H9 (cell line): ENCODE data around the gene KRT81. TPM values are rescaled to one million over a fixed set of nuclear protein-coding genes. Genes with fewer than 3 reads are reported as not detected.
A peak's percentile ranks its signal among the peaks of the same experiment; 100 is the strongest.

Experiments used
- DNase-seq: peaks from one replicate; pipeline ENCODE4 v3.0.0-alpha.2; 2017
- H2AFZ ChIP-seq: one replicate; pipeline ENCODE4 v1.6.1; 2013; ENCODE audit warnings: mild to moderate bottlenecking, low read length, control low read depth, moderate library complexity
- H2AK5ac ChIP-seq: 2 replicates; pipeline ENCODE4 v1.6.1; 2013; ENCODE audit warnings: low read length, control low read depth, mixed read lengths; ENCODE audit not compliant: insufficient read length
- H2BK120ac ChIP-seq: one replicate; pipeline ENCODE4 v1.6.1; 2013; ENCODE audit warnings: low read depth, mild to moderate bottlenecking, low read length, control low read depth, inconsistent platforms; ENCODE audit not compliant: poor library complexity, severe bottlenecking
- H2BK12ac ChIP-seq: 2 replicates; pipeline ENCODE4 v1.6.1; 2013; ENCODE audit warnings: low read length, control low read depth, mixed read lengths, low read depth; ENCODE audit not compliant: insufficient read length
- H2BK15ac ChIP-seq: 2 replicates; pipeline ENCODE4 v1.6.1; 2013; ENCODE audit warnings: low read depth, low read length, control low read depth
- H2BK20ac ChIP-seq: one replicate; pipeline ENCODE4 v1.6.1; 2013; ENCODE audit warnings: low read depth, mild to moderate bottlenecking, low read length, control low read depth, inconsistent platforms; ENCODE audit not compliant: poor library complexity, severe bottlenecking
- H2BK5ac ChIP-seq: 2 replicates; pipeline ENCODE4 v1.6.1; 2013; ENCODE audit warnings: low read length, control low read depth, mixed read lengths; ENCODE audit not compliant: insufficient read length
- H3K14ac ChIP-seq: 2 replicates; pipeline ENCODE4 v1.6.1; 2013; ENCODE audit warnings: low read length, control low read depth; ENCODE audit not compliant: insufficient read depth
- H3K18ac ChIP-seq: 2 replicates; pipeline ENCODE4 v1.6.1; 2013; ENCODE audit warnings: low read depth, mild to moderate bottlenecking, mixed read lengths, low read length, control low read depth; ENCODE audit not compliant: insufficient read length
- H3K23ac ChIP-seq: 2 replicates; pipeline ENCODE4 v1.6.1; 2013; ENCODE audit warnings: low read length, control low read depth, mixed read lengths, low read depth; ENCODE audit not compliant: insufficient read length
- H3K23me2 ChIP-seq: 2 replicates; pipeline ENCODE4 v1.6.1; 2013; ENCODE audit warnings: low read depth, mild to moderate bottlenecking, mixed read lengths, low read length, control low read depth; ENCODE audit not compliant: insufficient read length, poor library complexity, severe bottlenecking
- H3K27ac ChIP-seq: 2 replicates; pipeline ENCODE4 v1.5.1; 2013; ENCODE audit warnings: low read length, control low read depth, mixed read lengths, low read depth; ENCODE audit not compliant: insufficient read length
- H3K27me3 ChIP-seq: 2 replicates; pipeline ENCODE4 v1.6.1; 2013; ENCODE audit warnings: low read length, control low read depth, inconsistent platforms; ENCODE audit not compliant: insufficient read depth
- H3K4ac ChIP-seq: 2 replicates; pipeline ENCODE4 v1.6.1; 2013; ENCODE audit warnings: low read depth, mild to moderate bottlenecking, control low read depth, inconsistent platforms, low read length, moderate library complexity
- H3K4me1 ChIP-seq: 2 replicates; pipeline ENCODE4 v1.6.1; 2013; ENCODE audit warnings: low read length, control low read depth, inconsistent platforms; ENCODE audit not compliant: insufficient read depth
- H3K4me2 ChIP-seq: 2 replicates; pipeline ENCODE4 v1.6.1; 2013; ENCODE audit warnings: low read length, control low read depth, mixed read lengths; ENCODE audit not compliant: insufficient read length, insufficient read depth
- H3K56ac ChIP-seq: 2 replicates; pipeline ENCODE4 v1.6.1; 2013; ENCODE audit warnings: low read depth, mild to moderate bottlenecking, mixed read lengths, low read length, control low read depth; ENCODE audit not compliant: insufficient read length
- H3K79me1 ChIP-seq: 2 replicates; pipeline ENCODE4 v1.6.1; 2013; ENCODE audit warnings: low read depth, mild to moderate bottlenecking, moderate library complexity, low read length, control low read depth, inconsistent platforms; ENCODE audit not compliant: insufficient read depth, poor library complexity, severe bottlenecking
- H3K79me2 ChIP-seq: 2 replicates; pipeline ENCODE4 v1.6.1; 2013; ENCODE audit warnings: low read length, control low read depth, inconsistent platforms; ENCODE audit not compliant: insufficient read depth
- H3K9ac ChIP-seq: 2 replicates; pipeline ENCODE4 v1.6.1; 2013; ENCODE audit warnings: low read length, control low read depth, mixed read lengths; ENCODE audit not compliant: insufficient read length; ENCODE audit errors: extremely low read depth
- H3K9me3 ChIP-seq: one replicate; pipeline ENCODE4 v1.6.1; 2013; ENCODE audit warnings: low read depth, low read length, inconsistent platforms; ENCODE audit not compliant: control insufficient read depth
- H3T11ph ChIP-seq: one replicate; pipeline ENCODE4 v1.6.1; 2013; ENCODE audit warnings: mild to moderate bottlenecking, low read length, control low read depth, inconsistent platforms
- H4K20me1 ChIP-seq: one replicate; pipeline ENCODE4 v1.6.1; 2013; ENCODE audit not compliant: control insufficient read depth, insufficient read length, insufficient read depth
- H4K5ac ChIP-seq: 2 replicates; pipeline ENCODE4 v1.6.1; 2013; ENCODE audit warnings: low read depth, mild to moderate bottlenecking, mixed read lengths, low read length, control low read depth; ENCODE audit not compliant: insufficient read length
- H4K8ac ChIP-seq: replicated peaks from 2 replicates; pipeline ENCODE4 v1.6.1; 2013; ENCODE audit warnings: low read length, control low read depth, mixed read lengths, low read depth; ENCODE audit not compliant: insufficient read length
- H4K91ac ChIP-seq: 2 replicates; pipeline ENCODE4 v1.6.1; 2013; ENCODE audit warnings: low read depth, mild to moderate bottlenecking, moderate library complexity, mixed read lengths, low read length, control low read depth; ENCODE audit not compliant: insufficient read length
- H3K27ac Mint-ChIP-seq, 3 experiments: 2 replicates in 2 of 3; 3 replicates in 1 of 3; pipeline ENCODE4 v1.8.0; 2020 to 2021; ENCODE audit warnings: mixed read lengths in 3 of 3, mild to moderate bottlenecking in 1 of 3, moderate library complexity in 1 of 3
- H3K27me3 Mint-ChIP-seq: 2 replicates; pipeline ENCODE4 v1.8.0; 2021; ENCODE audit warnings: low read depth, mild to moderate bottlenecking, moderate library complexity, mixed read lengths
- H3K36me3 Mint-ChIP-seq, 3 experiments: 2 replicates in 2 of 3; 3 replicates in 1 of 3; pipeline ENCODE4 v1.8.0; 2020 to 2021; ENCODE audit warnings: low read depth in 3 of 3, mixed read lengths in 3 of 3; ENCODE audit not compliant: insufficient read depth in 1 of 3
- H3K4me1 Mint-ChIP-seq, 2 experiments: 2 replicates each; pipeline ENCODE4 v1.8.0; 2020; ENCODE audit warnings: mixed read lengths in 2 of 2
- H3K4me3 Mint-ChIP-seq, 2 experiments: 2 replicates in 1 of 2; 3 replicates in 1 of 2; pipeline ENCODE4 v1.8.0; 2020 to 2021; ENCODE audit warnings: mild to moderate bottlenecking in 2 of 2, mixed read lengths in 2 of 2, moderate library complexity in 1 of 2
- H3K9me3 Mint-ChIP-seq, 2 experiments: 2 replicates in 1 of 2; 3 replicates in 1 of 2; pipeline ENCODE4 v1.8.0; 2020; ENCODE audit warnings: mild to moderate bottlenecking in 2 of 2, mixed read lengths in 2 of 2, moderate library complexity in 1 of 2
- CTCF ChIP-seq: fragments of 200-600 bp; sonication (generic); conservative IDR thresholded peaks from 3 replicates; pipeline ENCODE4 v1.8.0; 2021; ENCODE audit warnings: antibody characterized with exemption, mild to moderate bottlenecking
- WGBS: extraction: QIAGEN DNeasy Blood & Tissue Kit; methylation state at CpG from one replicate; pipeline ENCODE4 v1.1.7; 2013; ENCODE audit warnings: missing lambda C conversion rate, low lambda C conversion rate, mixed read lengths; ENCODE audit not compliant: insufficient read length; ENCODE audit errors: extremely low coverage; 5-methylcytosine and 5-hydroxymethylcytosine counted together
- total RNA-seq: library from RNA; stranded (reverse); gene quantifications from 2 replicates; pipeline ENCODE4 v1.2.1, GENCODE V29; 2021

Gene KRT81
- total RNA-seq, 1 experiment from 2014 or later: not detected

- no peak overlapping the region for H2BK15ac ChIP-seq
- H4K20me1 ChIP-seq: no peaks in the 10 kb centered on the region
- H3K9me3 ChIP-seq: no peaks in the 10 kb centered on the region
- H3K27me3 ChIP-seq: no peaks in the 10 kb centered on the region; the same call in 1 of the 2 replicates
- no peak overlapping the region for H3K4ac ChIP-seq
- DNase-seq: no peak
- H4K8ac ChIP-seq: no peak overlapping the region
- H3K56ac ChIP-seq: no peak overlapping the region
- no CpG with 5 or more reads among the region's 2 CpGs for WGBS
- peaks cover 31% of the 10 kb centered on the region for H3K27me3 Mint-ChIP-seq
- H3K79me2 ChIP-seq: no peaks in the 10 kb centered on the region
- no peak overlapping the region for H3K4me2 ChIP-seq
- no peak overlapping the region for H3K9ac ChIP-seq
- H2AFZ ChIP-seq: no peak overlapping the region
- H3T11ph ChIP-seq: no peak overlapping the region
- H2BK20ac ChIP-seq: no peak overlapping the region
- peaks cover 12% of the 10 kb centered on the region for H3K4me1 ChIP-seq
- no peak for TF ChIP-seq CTCF
- H2AK5ac ChIP-seq: no peak overlapping the region
- no peak overlapping the region for H2BK120ac ChIP-seq
- H4K91ac ChIP-seq: no peak overlapping the region
- no peak overlapping the region for H4K5ac ChIP-seq
- H3K36me3 Mint-ChIP-seq: peaks cover 3 to 44% (median 4%) of the 10 kb centered on the region in 3 experiments; a peak in 5 of 7 replicates
- H3K4me3 Mint-ChIP-seq: no peak overlapping the region; a peak in 1 of 5 replicates
- H3K18ac ChIP-seq: no peak overlapping the region
- no peak overlapping the region for H3K27ac ChIP-seq
- peaks cover 42 to 49% of the 10 kb centered on the region in 2 experiments for H3K4me1 Mint-ChIP-seq
- no peak overlapping the region for H2BK12ac ChIP-seq
- peak overlapping the region in 1 of 3 experiments; percentile 67; a peak in 1 of 7 replicates for H3K27ac Mint-ChIP-seq
- no peak overlapping the region for H3K14ac ChIP-seq
- H2BK5ac ChIP-seq: no peak overlapping the region
- H3K23ac ChIP-seq: no peak overlapping the region
- H3K9me3 Mint-ChIP-seq: no peaks in the 10 kb centered on the region; a peak in 1 of 5 replicates
- no peaks in the 10 kb centered on the region for H3K79me1 ChIP-seq
- no peaks in the 10 kb centered on the region for H3K23me2 ChIP-seq
Measured at GRCh38 chr12:52239767-52240166, 51.6 kb downstream of the KRT81 start.
